Eye (tissue), 1 donor: ENCODE data around the gene GPR158.

Source experiments
- DNase-seq: peaks from one replicate; pipeline ENCODE4 v3.0.0-alpha.2; 2015

Gene GPR158

GRCh38 chr10:25615926-25616325 lies 441.1 kb downstream of the GPR158 start:
- DNase-seq = no peak

GRCh38 chr10:25616903-25617592 lies 442.2 kb downstream of the GPR158 start:
- DNase-seq = no peak

- DNase-seq = no peak
These were observed 452.8 kb downstream of the GPR158 start for GRCh38 chr10:25627606-25628005.

GRCh38 chr10:25629333-25629732 lies 454.5 kb downstream of the GPR158 start:
- DNase-seq = no peak

DNA sequence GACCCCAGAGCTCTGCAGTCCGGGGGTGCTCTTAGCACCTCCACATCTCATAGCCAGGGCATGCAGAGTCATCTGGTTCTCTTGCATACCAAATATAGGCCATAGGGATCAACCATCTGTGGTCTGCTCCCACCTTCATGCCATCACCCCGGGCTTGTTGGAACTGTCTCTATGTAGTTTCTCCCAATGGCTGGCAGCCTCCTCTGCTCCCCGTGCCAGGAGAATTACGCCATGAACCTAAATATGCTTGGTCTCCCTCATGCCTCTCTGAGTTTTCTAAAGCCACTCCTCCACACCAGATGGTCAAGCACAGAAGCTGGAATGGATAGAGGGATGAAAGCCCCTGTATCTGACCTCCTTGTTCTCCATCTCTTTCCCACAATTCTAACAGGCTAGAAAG lies 456.7 kb downstream of the GPR158 start:
- no peak for DNase-seq

- DNase-seq = no peak
These were observed 458.0 kb downstream of the GPR158 start for GRCh38 chr10:25632802-25633201.

DNA sequence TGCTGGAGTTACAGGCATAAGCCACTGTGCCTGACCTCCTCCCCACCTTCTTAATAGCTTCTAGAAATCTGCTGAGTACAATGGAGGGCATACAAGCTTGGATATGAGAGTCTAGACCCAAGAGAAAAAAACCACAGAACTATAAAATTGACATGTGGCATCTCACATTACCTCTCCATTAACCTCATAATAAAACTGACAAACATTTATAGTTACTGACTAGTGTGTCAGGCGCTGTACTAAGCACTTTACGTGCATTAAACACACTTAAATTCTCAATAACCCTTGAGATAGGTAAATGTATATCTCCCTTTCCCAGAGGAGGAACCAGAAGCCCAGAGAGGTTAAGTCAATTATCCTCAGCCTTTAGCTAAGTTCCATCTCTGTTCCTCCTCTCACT lies 458.7 kb downstream of the GPR158 start:
- DNase-seq = no peak

DNA sequence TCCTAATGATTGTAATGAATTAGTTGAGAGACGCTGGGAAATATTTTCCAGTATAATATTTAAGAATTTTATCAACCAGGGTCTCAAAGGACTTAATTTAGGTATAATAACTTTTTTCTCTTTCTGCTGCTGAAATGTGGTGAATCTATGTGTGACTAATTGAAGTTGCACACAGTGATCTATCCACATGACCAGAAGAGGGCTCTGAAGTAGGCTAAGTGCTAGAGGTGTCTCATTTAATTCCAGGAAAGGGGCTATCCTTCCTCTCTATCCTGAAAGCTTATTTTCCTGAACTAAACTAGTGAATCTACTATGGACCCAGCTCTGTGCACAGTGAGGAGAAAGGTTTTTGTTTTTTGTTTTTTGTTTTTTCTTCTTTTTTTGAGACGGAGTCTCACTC lies 464.8 kb downstream of the GPR158 start:
- DNase-seq = no peak

- DNase-seq = no peak
These were observed 466.8 kb downstream of the GPR158 start for GRCh38 chr10:25641595-25641994.

GRCh38 chr10:25642721-25643120 lies 467.9 kb downstream of the GPR158 start:
- DNase-seq = no peak

- no peak for DNase-seq
These were observed 471.6 kb downstream of the GPR158 start for GRCh38 chr10:25646371-25646770.

- DNase-seq = no peak
These were observed 476.7 kb downstream of the GPR158 start for GRCh38 chr10:25651534-25651933.
